Neutrophil (primary cell): ENCODE measurements around the gene CILP2.

ENCODE experiments used
- H3K27ac ChIP-seq: fragments of 200-600 bp; sonication (generic); 2 replicates; pipeline ENCODE4 v1.5.1; 2016; ENCODE audit warnings: mild to moderate bottlenecking, moderate library complexity
- H3K27me3 ChIP-seq: fragments of 200-600 bp; sonication (generic); 2 replicates; pipeline ENCODE4 v1.6.0; 2016; ENCODE audit warnings: mild to moderate bottlenecking
- H3K36me3 ChIP-seq: fragments of 200-600 bp; sonication (generic); 2 replicates; pipeline ENCODE4 v1.5.1; 2017
- H3K4me1 ChIP-seq, 2 experiments: fragments of 200-600 bp in 1 of 2; sonication (generic) in 1 of 2; 1 replicate in 1 of 2; 2 replicates in 1 of 2; pipeline versions ENCODE4 v1.5.1 to v1.6.1; 2013 to 2016; ENCODE audit warnings: low read depth in 1 of 2, low read length in 1 of 2, mild to moderate bottlenecking in 1 of 2, moderate library complexity in 1 of 2; ENCODE audit not compliant: control insufficient read depth in 1 of 2, insufficient read depth in 1 of 2
- H3K4me3 ChIP-seq, 2 experiments: fragments of 200-600 bp in 1 of 2; sonication (generic) in 1 of 2; 1 replicate in 1 of 2; 2 replicates in 1 of 2; pipeline ENCODE4 v1.5.1; 2013 to 2016; ENCODE audit warnings: low read depth in 1 of 2, low read length in 1 of 2, mild to moderate bottlenecking in 1 of 2, moderate library complexity in 1 of 2
- H3K9me3 ChIP-seq: fragments of 200-600 bp; sonication (generic); 2 replicates; pipeline ENCODE4 v1.5.1; 2016
- CTCF ChIP-seq: fragments of 200-600 bp; sonication (generic); IDR thresholded peaks from 2 replicates; pipeline ENCODE4 v1.5.1; 2016; ENCODE audit warnings: antibody characterized with exemption

Gene CILP2

GRCh38 chr19:19504754-19505668 is 33.1 kb upstream of the CILP2 start:
- Histone ChIP-seq H3K4me3 (no peak overlapping the region), H3K27me3 (no peaks in the 10 kb centered on the region), H3K4me1 (no peaks in the 10 kb centered on the region), H3K36me3 (peaks cover 85% of the 10 kb centered on the region), H3K27ac (no peak overlapping the region), H3K9me3 (no peaks in the 10 kb centered on the region)
- no peak for TF ChIP-seq CTCF

- Histone ChIP-seq H3K4me3 (no peak overlapping the region), H3K36me3 (peaks cover 77% of the 10 kb centered on the region)
- TF ChIP-seq CTCF = no peak
Measured at GRCh38 chr19:19505669-19506326, 32.3 kb upstream of the CILP2 start.

GRCh38 chr19:19506592-19506991 is 31.5 kb upstream of the CILP2 start:
- Histone ChIP-seq H3K27ac (no peak overlapping the region), H3K4me1 (no peaks in the 10 kb centered on the region), H3K9me3 (no peaks in the 10 kb centered on the region), H3K27me3 (no peaks in the 10 kb centered on the region), H3K4me3 (no peak overlapping the region), H3K36me3 (peaks cover 69% of the 10 kb centered on the region)
- no peak for TF ChIP-seq CTCF

More at GRCh38 chr19:19505669-19506326, 32.3 kb upstream of the CILP2 start:
- no peaks in the 10 kb centered on the region for H3K9me3 ChIP-seq
- H3K27ac ChIP-seq = no peak overlapping the region
- no peaks in the 10 kb centered on the region for H3K4me1 ChIP-seq
- H3K27me3 ChIP-seq = no peaks in the 10 kb centered on the region

GRCh38 chr19:19507354-19507753 is 30.7 kb upstream of the CILP2 start:
- no peak for TF ChIP-seq CTCF
- H3K27ac ChIP-seq = no peak overlapping the region
- peaks cover 62% of the 10 kb centered on the region for H3K36me3 ChIP-seq
- no peak overlapping the region for H3K4me3 ChIP-seq
- no peaks in the 10 kb centered on the region for H3K4me1 ChIP-seq
- H3K9me3 ChIP-seq = no peaks in the 10 kb centered on the region
- no peaks in the 10 kb centered on the region for H3K27me3 ChIP-seq

GRCh38 chr19:19508217-19508616 is 29.8 kb upstream of the CILP2 start:
- H3K4me1 ChIP-seq = no peaks in the 10 kb centered on the region
- TF ChIP-seq CTCF = no peak
- H3K27ac ChIP-seq = no peak overlapping the region
- H3K9me3 ChIP-seq = no peaks in the 10 kb centered on the region
- H3K36me3 ChIP-seq = peaks cover 53% of the 10 kb centered on the region
- H3K4me3 ChIP-seq = no peak overlapping the region
- H3K27me3 ChIP-seq = no peaks in the 10 kb centered on the region
